HCT116 (cell line): ENCODE data around the gene RXRA.

Experiments used
- CEBPB ChIP-seq: IDR thresholded peaks from 2 replicates; pipeline ENCODE4 v1.6.1; 2012; ENCODE audit warnings: low read depth
- CTCF ChIP-seq, 3 experiments: fragments of 200-600 bp in 1 of 3; sonication (generic) in 1 of 3; IDR thresholded peaks in 2 of 3; conservative IDR thresholded peaks in 1 of 3; 2 replicates each; pipeline ENCODE4 v1.5.1; 2012 to 2017; ENCODE audit warnings: low read depth in 2 of 3, low read length in 2 of 3, antibody characterized with exemption in 1 of 3, borderline replicate concordance in 1 of 3, control low read depth in 1 of 3, mild to moderate bottlenecking in 1 of 3, mixed read lengths in 1 of 3, mixed run types in 1 of 3, moderate library complexity in 1 of 3; ENCODE audit not compliant: insufficient read depth in 1 of 3
- EZH2 ChIP-seq: fragments of 200-600 bp; sonication (generic); IDR thresholded peaks from 2 replicates; pipeline ENCODE4 v1.6.1; 2017; ENCODE audit warnings: antibody characterized with exemption, mixed run types
- TCF7L2 ChIP-seq: IDR thresholded peaks from 2 replicates; pipeline ENCODE4 v1.7.0; 2011; ENCODE audit warnings: borderline replicate concordance, inconsistent platforms; ENCODE audit not compliant: insufficient read depth, insufficient read length; ENCODE audit errors: extremely low read depth
- ZBTB33 ChIP-seq: IDR thresholded peaks from 2 replicates; pipeline ENCODE4 v1.6.1; 2011; ENCODE audit warnings: mild to moderate bottlenecking, low read length, moderate library complexity; ENCODE audit not compliant: insufficient replicate concordance; ENCODE audit errors: extremely low read depth

- TF ChIP-seq EZH2 (no peak), ZBTB33 (no peak), CTCF (IDR thresholded peaks at IDR 0.05 in 2 of 3, conservative IDR thresholded peaks at IDR 0.05 in 1 of 3; ENCODE audit: borderline replicate concordance in 1 of 3, insufficient read depth in 1 of 3, low read depth in 2 of 3, low read length in 2 of 3) (no peak), CEBPB (no peak), TCF7L2 (no peak)
Measured at GRCh38 chr9:134374301-134375010, 48.2 kb downstream of the RXRA start.
